ENCODE results near the gene EPHB6.
A peak's percentile ranks its signal among the peaks of the same experiment; 100 is the strongest.

The EPHB6 gene

GRCh38 chr7:142833174-142834048 lies 21.5 kb upstream of the EPHB6 start:
- DNase-seq (ENCODE audit: low read depth) = no peak

GRCh38 chr7:142835487-142835886 lies 19.4 kb upstream of the EPHB6 start:
- DNase-seq (ENCODE audit: low read depth) = no peak

DNA sequence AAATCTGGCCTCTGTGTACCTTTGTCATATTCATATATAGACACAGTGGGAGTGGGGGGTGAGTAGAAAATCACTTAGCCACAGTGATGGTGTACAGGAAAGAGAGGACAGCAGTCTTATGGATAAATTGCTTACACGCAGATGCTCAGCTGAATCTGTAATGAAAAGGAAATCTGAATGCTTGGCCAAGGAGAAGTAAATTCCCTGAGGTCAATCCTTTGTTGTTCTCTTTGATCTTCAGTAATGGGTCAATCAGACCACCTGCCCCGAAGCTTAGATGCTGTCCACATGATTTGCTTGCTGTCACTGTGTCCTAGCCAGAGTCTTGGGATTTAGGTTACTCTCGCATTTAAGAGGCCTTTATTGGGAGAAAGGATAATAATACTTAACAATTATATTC lies 18.4 kb upstream of the EPHB6 start:
- no peak for DNase-seq (ENCODE audit: low read depth)

GRCh38 chr7:142838461-142839213 lies 16.2 kb upstream of the EPHB6 start:
- DNase-seq (ENCODE audit: low read depth) = no peak

GRCh38 chr7:142842251-142842766 lies 12.6 kb upstream of the EPHB6 start:
- no peak for DNase-seq (ENCODE audit: low read depth)

DNA sequence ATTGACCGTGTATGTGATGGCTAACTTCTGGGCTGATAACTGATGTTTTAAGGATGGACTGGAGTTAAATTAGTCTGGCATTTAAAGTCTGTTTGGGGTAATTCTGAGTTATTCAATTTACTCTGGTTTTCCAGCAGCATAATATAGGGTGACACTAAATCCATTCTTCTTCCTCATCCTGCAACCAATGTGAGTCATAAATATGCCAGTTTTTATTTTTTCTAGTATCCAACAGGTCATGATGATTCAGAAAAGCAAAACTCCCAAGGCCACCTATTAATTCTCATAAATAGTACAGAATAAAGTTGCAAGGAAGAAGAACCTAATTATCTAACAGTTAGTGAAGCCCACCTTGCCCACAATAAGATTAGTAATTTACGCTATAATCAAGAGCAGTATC lies 7.5 kb upstream of the EPHB6 start:
- no peak for DNase-seq (ENCODE audit: low read depth)

DNA sequence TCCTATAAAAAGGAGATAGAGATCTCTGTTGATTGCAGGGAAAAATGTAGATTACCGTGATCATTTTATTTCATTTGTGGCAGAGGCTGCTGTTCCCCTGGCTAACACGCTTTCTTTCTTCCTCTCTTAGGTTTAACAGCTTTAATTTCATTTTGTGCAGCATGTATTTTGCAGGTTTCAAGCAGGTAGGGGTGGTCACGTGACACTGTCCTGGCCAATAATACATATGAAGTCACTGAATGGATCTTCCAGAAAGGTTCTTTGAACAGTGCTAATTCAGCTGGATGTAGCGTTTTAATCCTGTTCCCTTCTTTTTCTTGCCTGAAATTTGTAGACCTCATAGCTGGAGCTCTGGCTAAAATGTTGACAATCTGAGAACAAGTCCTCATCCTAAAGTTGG lies 3.6 kb upstream of the EPHB6 start:
- DNase-seq (ENCODE audit: low read depth) = no peak

GRCh38 chr7:142851919-142852318 lies 3.0 kb upstream of the EPHB6 start:
- no peak for DNase-seq (ENCODE audit: low read depth)

DNA sequence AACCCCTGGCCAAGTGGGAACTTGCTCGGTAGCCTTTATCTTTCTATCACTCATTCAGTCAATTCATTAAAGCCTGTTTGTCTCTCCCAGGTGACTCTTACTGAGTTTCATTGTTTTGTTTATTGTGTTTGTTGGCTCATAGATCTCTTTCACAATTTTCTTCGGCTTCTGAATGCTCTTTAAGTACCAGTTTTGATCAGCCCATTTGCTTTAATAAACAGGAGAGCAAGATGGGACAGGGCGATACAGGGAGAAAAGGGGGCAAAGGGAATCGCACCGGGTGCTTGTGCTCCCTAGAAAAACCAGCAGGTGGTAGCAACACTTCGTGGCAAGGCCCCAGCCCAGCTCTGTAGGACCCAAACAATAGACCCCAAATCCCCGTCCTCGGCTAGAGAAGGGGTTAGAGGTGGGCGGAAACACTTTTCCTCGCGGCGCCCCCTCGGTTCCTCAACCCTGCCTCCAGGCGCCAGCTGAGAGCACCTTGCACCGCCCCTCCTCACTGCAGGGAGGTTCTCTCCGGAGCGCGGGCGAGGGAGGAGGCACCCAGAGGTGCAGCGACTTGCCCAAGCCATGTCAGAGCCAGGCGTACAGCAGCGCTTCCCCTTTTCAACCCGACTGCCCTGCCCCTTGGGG lies 1.0 kb upstream of the EPHB6 start:
- DNase-seq (ENCODE audit: low read depth) = peak; percentile 45

GRCh38 chr7:142855114-142855743 lies 353 bp downstream of the EPHB6 start:
- no peak for DNase-seq (ENCODE audit: low read depth)

GRCh38 chr7:142855756-142856564 lies 1.1 kb downstream of the EPHB6 start:
- DNase-seq (ENCODE audit: low read depth) = no peak

GRCh38 chr7:142856565-142857245 lies 1.8 kb downstream of the EPHB6 start:
- no peak for DNase-seq (ENCODE audit: low read depth)

- DNase-seq (ENCODE audit: low read depth) = no peak
Measured at GRCh38 chr7:142857625-142858024, 2.7 kb downstream of the EPHB6 start.

DNA sequence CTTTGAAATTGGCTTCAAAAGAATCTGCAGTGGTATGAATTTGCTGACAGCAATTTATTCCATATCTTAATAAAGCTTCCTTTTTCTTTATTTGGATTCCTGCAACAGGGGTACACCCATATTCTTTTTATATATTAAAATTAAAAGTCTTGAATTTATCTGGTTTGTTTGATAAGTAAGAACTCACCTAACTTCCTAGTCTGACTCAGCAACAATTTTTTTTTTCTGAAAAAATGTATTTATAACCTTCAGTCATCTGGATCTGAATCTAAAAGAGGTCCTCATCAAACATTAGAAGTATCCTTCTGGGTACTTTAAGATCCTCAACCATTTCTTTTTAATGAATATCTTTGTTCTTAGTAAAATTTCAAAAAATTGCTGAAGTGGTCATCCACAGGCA lies 4.5 kb downstream of the EPHB6 start:
- DNase-seq (ENCODE audit: low read depth) = no peak

GRCh38 chr7:142859829-142860228 lies 5.0 kb downstream of the EPHB6 start:
- no peak for DNase-seq (ENCODE audit: low read depth)

DNA sequence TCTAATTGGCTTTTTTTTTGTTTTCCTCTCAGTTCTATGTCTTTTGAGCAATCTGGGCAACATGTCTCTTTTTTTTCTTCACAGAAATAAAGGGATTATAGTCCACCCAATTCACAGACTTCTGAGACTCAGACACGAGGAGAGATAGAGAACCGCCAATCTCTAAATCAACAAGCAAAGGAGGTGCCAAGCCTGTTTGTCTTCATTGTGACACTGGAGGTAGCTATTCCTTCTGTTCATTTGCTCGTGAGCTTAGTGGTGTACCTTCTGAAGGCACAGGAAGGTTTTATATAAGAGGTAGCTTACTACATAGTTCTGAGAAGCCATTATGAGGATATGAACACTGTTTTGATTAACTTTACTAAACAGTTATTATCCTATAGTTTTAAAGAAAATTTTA lies 6.1 kb downstream of the EPHB6 start:
- DNase-seq (ENCODE audit: low read depth) = no peak

DNA sequence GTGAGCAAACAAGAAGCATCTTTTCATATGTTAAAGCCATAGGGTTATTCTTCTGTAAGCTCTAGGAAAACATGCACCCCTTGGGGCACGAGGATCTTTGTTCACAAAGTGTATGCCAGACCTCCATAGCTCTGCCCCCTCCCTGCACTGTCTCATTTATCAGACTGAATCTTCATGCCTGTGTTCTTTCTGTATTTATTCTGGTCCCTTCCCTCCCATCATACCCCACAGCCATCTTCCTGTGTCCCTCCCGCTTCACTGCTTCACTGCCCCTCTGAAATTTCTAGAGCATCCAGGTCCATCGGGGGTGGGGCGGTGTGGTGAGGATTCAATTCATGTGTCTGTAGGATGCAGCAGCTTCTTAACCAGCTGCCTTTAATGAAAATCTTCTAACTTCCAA lies 7.5 kb downstream of the EPHB6 start:
- no peak for DNase-seq (ENCODE audit: low read depth)

DNA sequence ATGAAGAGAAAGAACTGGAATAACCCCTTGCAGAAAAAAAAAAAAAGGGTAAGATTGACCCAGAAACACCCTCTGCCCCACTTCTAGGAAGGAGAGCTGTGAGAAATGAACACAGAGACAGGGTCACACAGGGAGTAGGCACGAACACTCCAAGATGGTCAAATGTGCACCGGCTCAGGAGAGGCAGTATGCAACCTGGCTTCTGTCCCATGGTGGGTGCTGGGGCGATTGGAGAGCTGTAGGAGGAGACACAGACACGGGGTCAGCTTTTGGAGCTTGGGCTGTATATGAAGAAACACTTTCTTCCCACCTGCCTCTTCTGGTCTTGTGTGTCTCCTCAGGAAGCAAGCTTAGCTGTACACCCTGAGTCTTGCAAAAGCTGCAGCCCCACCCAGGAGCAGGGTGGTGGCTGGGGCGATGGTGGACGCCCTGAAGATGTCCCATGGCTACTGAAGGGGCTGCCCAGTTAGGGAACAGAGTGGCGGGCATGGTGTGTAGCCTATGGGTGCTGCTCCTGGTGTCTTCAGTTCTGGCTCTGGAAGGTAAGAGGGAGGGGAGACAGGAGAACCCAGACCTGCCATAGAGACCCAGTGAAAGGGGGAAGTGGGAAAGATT lies 8.0 kb downstream of the EPHB6 start:
- no peak for DNase-seq (ENCODE audit: low read depth)

DNA sequence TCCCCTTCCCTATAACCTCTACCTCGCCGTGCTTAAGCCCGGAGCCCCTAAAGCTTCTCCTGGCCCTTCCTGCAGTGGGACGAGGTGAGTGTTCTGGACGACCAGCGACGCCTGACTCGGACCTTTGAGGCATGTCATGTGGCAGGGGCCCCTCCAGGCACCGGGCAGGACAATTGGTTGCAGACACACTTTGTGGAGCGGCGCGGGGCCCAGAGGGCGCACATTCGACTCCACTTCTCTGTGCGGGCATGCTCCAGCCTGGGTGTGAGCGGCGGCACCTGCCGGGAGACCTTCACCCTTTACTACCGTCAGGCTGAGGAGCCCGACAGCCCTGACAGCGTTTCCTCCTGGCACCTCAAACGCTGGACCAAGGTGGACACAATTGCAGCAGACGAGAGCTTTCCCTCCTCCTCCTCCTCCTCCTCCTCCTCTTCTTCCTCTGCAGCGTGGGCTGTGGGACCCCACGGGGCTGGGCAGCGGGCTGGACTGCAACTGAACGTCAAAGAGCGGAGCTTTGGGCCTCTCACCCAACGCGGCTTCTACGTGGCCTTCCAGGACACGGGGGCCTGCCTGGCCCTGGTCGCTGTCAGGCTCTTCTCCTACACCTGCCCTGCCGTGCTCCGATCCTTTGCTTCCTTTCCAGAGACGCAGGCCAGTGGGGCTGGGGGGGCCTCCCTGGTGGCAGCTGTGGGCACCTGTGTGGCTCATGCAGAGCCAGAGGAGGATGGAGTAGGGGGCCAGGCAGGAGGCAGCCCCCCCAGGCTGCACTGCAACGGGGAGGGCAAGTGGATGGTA lies 9.2 kb downstream of the EPHB6 start:
- DNase-seq (ENCODE audit: low read depth) = no peak

Measured in activated T-helper 9 cell treated with anti-CD3 and anti-CD28 coated beads, Interleukin-2, amount 50 U/mL, for 16 hours (primary cell).